GM19239 (cell line): ENCODE data around the gene RAB11FIP3.

Experiments
- DNase-seq: peaks from one replicate; pipeline ENCODE4 v3.0.0; 2011; ENCODE audit warnings: low spot score; ENCODE audit not compliant: insufficient read length
- FAIRE-seq: peaks from 2 replicates; lab custom pipeline; 2011; peaks lifted over from hg19 to GRCh38; lab: Jason Lieb, UNC

RAB11FIP3 gene

DNA sequence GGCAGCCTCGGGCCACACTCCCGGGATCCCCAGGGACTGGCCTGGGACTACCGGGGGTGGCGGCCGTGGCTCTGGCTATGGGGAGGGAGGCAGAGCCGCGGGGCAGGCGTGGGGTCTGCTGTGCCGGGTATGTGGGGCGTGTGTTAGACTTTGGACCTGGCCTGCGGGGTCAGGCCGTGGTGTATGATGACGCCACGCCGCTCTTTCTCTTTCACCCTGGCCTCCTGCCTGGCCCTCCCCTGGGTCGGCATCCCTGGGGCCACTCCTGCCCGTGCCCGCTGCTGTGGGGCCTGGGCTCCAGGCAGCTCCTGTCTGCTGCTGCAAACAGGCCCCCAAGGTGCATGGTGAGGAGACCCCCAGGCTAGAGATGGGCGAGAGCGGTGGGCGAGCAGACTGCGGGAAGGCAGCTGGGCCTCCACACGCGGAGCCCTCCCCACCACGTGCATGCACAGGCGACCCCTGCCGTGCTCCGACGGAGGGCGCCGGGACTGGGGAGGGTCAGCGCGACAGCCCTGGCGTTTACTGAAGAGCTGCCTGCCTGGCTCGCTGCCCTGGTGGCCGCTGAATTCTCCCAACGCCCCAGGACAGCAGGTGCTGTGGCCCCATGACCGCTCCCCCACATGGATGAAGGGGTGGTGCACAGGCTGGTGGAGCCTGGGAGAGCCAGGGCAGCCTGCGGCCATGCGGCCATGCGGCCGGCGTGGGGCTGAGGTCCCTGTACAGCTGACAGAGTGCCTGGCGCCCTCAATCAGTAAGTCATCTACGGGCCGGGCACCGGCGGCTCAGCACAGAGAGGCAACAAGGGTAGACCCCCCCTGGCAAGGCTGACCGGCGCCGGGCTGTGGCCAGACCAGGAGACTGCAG is 118.1 kb downstream of the RAB11FIP3 start:
- no peak for FAIRE-seq
- no peak for DNase-seq

- FAIRE-seq, result no peak
- no peak for DNase-seq
These were observed 119.1 kb downstream of the RAB11FIP3 start for GRCh38 chr16:544517-544916.

DNA sequence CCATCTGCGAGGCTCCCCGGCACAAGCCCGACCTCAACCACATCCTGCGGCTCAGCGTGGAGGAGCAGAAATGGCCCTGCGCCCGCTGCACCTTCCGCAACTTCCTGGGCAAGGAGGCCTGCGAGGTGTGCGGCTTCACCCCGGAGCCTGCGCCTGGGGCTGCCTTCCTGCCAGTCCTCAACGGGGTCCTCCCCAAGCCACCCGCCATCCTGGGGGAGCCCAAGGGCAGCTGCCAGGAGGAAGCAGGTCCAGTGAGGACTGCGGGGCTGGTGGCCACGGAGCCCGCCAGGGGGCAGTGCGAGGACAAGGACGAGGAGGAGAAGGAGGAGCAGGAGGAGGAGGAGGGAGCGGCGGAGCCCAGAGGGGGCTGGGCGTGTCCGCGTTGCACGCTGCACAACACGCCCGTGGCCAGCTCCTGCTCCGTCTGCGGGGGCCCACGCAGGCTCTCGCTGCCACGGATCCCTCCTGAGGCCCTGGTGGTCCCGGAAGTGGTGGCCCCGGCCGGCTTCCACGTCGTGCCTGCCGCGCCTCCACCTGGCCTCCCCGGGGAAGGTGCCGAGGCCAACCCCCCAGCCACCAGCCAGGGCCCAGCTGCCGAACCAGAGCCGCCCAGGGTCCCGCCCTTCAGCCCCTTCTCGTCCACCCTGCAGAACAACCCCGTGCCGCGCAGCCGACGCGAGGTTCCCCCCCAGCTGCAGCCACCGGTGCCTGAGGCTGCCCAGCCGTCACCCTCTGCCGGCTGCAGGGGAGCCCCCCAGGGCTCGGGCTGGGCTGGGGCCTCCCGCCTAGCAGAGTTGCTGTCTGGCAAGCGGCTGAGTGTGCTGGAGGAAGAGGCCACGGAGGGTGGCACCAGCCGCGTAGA is 121.7 kb downstream of the RAB11FIP3 start:
- DNase-seq (no peak), FAIRE-seq (no peak)

GRCh38 chr16:548586-548985 is 123.1 kb downstream of the RAB11FIP3 start:
- no peak for FAIRE-seq
- no peak for DNase-seq

- no peak for FAIRE-seq
- no peak for DNase-seq
These were observed 124.3 kb downstream of the RAB11FIP3 start for GRCh38 chr16:549544-550263.

GRCh38 chr16:551210-551609 is 125.8 kb downstream of the RAB11FIP3 start:
- no peak for DNase-seq
- FAIRE-seq, result no peak

GRCh38 chr16:552171-552570 is 126.7 kb downstream of the RAB11FIP3 start:
- FAIRE-seq (no peak), DNase-seq (no peak)

DNA sequence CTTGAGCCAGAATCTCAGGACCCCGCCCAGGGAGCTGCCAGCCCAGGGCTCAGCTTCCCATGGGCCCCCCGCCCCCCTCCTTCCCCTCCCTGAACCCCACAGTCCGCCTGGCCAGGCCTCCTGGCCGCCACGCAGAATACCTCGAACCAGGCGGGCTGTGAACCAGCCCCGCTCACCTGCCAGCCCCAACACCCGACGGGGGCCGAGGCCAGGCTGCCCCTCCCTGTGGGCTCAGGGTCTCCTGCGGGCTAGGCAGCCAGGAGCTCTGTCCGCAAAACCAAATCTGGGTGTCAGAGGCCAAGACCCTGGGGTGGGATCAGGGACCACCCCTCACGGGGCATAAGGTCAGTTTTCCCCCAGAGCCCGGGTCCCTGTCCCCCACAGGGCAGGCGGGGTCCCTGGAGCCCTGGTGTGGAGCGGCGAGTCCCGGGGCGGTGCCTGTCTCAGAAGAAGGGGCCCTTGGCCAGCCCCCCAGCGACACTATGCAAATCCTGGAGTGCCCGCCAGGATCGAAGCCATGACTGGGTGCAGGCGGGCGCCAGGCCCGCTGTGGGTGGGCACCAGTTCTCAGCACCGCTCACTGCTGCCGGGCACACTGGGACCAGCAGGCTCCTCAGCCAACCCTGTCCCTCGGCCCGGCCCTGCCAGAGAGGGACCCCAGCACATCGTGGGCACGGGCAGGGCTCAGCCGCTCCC is 128.3 kb downstream of the RAB11FIP3 start:
- FAIRE-seq (no peak), DNase-seq (no peak)

DNA sequence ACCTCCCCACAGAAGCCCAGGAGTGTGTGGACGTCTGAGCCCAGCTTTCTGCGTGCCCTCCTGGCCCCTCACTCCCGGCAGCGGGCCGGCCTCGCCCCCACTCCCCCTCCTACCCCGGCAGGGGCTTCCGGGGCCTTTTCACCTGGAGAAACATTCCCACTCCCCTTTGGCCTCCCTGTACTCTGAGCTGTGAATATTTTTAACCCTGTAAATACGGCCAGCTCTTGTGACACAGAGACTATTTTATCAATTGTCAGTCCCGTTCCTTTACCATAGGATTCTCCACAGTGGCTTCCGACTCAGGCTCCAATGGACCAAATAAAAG is 128.8 kb downstream of the RAB11FIP3 start:
- FAIRE-seq (no peak), DNase-seq (no peak)

DNA sequence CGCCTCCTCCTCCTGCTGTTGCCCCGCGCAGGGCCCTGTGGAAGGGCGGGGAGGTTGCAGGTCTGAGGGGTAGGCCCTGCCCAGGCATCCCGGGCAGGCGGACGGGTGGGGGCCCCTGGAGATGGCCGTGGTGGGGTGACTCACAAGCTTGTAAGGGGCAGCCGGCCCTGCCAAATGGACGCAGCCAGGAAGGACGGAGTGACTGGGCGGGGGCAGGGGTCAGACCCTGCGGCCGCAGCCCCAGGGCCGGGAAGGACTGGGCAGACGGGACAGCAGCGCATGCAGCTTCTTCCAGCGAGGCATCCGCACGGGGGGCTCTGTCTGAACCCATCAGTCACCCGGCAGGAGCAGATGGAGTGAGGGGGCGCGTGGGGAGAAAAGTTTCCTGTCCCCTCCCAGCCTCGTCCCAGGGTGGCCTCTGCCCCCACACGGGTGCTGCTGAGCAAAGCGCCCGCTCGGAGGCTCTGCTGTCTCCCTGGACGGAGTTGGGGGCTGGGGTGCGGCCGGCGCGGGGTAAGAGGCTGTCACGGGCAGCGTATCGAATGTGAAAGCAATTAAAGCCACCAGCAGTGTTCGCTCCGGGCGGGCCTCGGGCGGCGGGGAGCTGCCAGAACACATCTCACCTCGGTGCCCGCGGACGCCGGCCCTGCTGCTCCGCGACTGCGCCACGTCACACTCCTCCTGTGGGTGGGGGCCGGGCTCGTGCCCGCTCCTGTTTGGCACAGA is 129.4 kb downstream of the RAB11FIP3 start:
- FAIRE-seq (no peak), DNase-seq (no peak)

DNA sequence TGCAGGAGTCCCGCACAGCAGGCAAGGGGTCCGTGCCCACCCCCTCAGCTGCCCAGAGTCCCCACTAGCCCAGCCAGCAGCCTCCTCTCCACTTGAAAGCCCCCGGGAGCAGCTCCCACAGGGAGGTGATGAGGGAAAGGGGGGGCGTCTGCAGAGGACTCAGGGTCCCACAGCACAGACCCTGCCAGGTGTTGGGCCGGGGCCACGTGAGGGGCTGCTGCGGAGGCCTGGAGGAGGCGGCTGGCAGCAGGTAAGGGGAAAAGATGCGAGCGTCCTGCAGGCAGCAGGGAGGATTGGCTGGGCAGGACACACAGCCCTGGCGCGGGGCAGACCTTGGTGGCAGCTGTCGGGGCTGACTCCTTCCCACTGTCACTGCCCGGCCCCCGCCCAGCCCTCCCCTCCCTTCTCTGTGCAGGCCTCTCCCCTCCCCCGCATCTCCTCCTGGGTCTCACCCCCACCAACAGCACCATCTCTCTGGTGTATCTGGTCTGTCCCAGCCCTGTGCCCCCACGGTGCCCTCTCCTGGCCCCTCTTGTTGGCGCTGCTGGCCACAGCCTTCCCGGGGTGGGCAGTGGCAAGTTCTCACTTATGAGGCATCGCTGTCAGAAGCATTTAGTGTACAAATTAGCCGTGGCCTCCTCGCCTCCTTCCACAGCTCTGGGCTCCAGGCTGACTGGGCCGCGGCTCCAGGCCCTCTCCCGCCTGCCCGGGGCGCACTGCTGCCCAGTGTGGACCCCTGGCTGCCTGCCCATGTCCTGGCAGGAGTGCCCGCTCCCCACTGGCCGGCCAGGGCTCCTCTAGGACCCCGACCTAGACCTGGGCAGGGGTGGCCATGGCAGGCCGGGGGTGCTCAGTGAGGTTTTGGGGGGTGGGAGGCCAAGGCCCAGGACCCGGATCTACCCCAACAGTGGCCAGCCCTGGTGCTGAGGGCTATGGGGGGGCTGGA is 130.4 kb downstream of the RAB11FIP3 start:
- FAIRE-seq (no peak), DNase-seq (no peak)

DNA sequence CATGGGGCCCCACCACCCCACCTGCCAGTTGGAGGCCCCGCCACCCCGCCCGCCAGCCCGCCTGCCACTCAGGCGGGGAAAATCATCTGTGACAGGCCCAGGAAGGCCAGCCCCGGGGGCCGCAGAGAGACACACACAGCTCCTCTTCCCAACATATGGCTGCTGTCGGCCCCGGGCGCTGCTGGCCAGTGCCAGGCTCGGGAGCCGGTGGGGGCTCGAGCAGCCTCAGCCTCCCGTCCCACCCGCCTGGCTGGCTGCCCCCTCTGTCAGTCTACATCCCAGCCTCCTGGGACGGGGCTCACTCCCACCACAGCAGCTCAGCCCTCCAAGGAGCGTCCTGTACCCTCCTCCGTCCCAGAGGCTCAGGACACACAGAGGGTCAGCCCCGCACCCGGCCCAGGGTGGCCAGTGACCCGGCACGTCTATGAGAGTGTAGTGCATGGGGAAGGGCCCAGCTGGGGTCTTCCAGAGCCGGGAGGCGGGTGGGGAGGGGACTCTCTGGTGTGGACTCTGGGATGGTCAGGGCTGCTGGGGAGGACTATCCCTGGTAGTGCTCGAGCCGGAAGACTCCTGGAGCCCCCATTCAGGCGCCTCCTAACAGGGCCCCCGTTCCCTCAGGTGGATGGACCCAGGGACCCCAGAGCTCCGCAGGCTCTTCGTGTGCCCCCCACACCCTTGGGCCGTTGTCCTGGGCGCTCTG is 131.2 kb downstream of the RAB11FIP3 start:
- FAIRE-seq, result no peak
- DNase-seq, result no peak

DNA sequence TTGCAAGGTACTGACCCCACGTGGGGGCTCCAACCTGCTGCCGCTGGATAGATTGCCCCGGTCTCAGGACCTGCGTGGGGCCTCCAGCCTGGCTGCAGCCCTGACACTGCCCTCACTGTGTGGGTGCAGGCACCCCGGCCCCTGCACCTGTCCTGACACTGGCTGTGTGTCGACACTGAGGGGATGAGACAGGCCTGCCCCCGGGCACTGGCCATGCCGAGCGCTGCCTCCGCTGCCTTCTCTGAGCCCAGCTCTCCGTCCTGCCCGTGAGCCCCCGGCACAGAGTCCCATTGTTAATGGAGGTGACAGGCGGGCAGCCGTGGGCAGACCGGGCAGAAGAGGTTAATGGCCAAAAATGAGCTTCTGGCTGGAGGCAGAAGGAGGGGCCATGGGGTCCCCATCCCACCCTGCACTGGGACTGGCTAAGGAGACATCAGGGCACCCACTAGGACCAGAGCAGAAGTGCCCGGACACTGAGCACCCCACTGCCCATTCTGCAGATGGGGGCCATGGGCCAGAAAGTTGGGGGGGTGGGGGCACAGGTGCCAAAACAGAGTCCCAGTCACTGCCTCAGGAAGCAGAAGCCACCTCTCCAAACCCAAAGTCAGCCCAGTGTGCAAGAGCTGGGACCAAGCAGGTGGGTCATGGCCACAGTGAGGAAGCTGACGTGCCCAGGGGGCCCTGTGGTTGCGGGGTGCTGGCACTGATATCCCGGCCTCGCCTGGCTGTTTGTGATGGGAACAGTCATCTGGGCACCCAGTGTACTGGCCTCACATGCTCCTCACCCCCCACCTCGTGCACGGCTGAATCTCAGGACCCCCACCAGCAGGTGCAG is 132.2 kb downstream of the RAB11FIP3 start:
- FAIRE-seq (no peak), DNase-seq (no peak)

- FAIRE-seq (no peak), DNase-seq (no peak)
These were observed 133.0 kb downstream of the RAB11FIP3 start for GRCh38 chr16:558298-559020.

GRCh38 chr16:559021-559380 is 133.6 kb downstream of the RAB11FIP3 start:
- DNase-seq (no peak), FAIRE-seq (no peak)

GRCh38 chr16:559411-560203 is 134.2 kb downstream of the RAB11FIP3 start:
- DNase-seq (no peak), FAIRE-seq (no peak)
